ENCODE results near the gene DHRS7B. TPM values are rescaled to one million over a fixed set of nuclear protein-coding genes. Genes with fewer than 3 reads are reported as not detected.
"Not testable (repeated sequence)": the region's sequence is repeated elsewhere in the genome, so short reads cannot be mapped to it uniquely, and the experiment has no call there.

DHRS7B gene
- total RNA-seq, 4 donors from 2014 or later, result 24.3 to 35.1 (median 33.7) TPM

DNA sequence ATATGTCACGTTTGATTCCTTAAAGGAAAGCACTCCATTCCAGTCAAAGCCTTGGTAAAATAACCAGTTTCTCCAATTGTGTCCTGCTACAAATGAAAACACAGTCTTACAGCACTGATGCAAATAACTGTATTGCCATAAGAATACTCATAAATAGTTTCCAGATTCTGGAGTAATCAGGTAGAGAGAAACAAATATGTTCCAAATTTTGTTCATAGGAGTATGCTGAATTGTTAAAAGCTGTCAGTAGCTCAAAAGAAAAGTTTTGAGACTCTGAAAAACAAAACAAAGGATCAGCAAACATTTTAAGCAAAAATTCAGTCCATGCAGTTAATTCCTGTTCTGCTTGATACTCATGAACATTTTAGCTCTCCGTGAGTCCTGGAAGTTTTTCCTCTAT is 7.8 kb downstream of the DHRS7B start:
- peaks cover 0 to 2% (median 0%) of the 10 kb centered on the region in 3 donors for H3K36me3 ChIP-seq
- WGBS, 2 donors, result 88 to 95% methylated on average over 2 of the region's 2 CpGs
- DNase-seq (ENCODE audit: low spot score in 2 of 2), result no peak
- TF ChIP-seq, protein P1, sequence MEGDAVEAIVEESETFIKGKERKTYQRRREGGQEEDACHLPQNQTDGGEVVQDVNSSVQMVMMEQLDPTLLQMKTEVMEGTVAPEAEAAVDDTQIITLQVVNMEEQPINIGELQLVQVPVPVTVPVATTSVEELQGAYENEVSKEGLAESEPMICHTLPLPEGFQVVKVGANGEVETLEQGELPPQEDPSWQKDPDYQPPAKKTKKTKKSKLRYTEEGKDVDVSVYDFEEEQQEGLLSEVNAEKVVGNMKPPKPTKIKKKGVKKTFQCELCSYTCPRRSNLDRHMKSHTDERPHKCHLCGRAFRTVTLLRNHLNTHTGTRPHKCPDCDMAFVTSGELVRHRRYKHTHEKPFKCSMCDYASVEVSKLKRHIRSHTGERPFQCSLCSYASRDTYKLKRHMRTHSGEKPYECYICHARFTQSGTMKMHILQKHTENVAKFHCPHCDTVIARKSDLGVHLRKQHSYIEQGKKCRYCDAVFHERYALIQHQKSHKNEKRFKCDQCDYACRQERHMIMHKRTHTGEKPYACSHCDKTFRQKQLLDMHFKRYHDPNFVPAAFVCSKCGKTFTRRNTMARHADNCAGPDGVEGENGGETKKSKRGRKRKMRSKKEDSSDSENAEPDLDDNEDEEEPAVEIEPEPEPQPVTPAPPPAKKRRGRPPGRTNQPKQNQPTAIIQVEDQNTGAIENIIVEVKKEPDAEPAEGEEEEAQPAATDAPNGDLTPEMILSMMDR (IDR thresholded peaks at IDR 0.05), result no peak
- TF ChIP-seq POLR2A (IDR thresholded peaks at IDR 0.05), result no peak
- H3K27ac ChIP-seq, result no peak overlapping the region
- H3K4me1 ChIP-seq, result no peaks in the 10 kb centered on the region
- H3K27me3 ChIP-seq, result no peaks in the 10 kb centered on the region
- H3K4me3 ChIP-seq, result no peak overlapping the region
- no peaks in the 10 kb centered on the region for H3K9me3 ChIP-seq

DNA sequence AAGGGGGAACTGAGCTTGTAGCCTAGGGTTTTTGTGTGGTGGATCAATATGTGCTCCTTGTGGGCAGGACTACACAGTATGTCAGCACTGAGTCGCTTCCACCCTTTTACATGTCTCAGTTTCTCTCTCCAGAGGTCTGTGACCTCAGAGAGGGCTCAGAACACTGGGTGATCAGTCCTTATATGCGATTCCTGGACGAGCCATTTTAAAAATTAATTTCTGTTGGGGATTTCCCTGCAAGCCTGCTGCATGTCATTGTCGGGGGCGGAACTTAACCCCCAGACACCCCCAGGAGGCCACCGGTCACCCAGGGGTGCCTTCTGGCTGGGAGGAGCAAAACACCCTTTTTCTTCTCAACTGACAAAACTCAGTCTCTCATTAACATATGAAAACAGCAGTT is 14.1 kb downstream of the DHRS7B start:
- Histone ChIP-seq H3K4me3 (no peak overlapping the region), H3K4me1 (no peaks in the 10 kb centered on the region), H3K36me3 (peaks cover 0 to 10% (median 0%) of the 10 kb centered on the region in 3 donors), H3K9me3 (no peaks in the 10 kb centered on the region), H3K27ac (no peak overlapping the region), H3K27me3 (no peaks in the 10 kb centered on the region)
- no peak for DNase-seq (ENCODE audit: low spot score in 2 of 2)
- TF ChIP-seq EP300 (IDR thresholded peaks at IDR 0.05), result no peak
- TF ChIP-seq, protein P1 (IDR thresholded peaks at IDR 0.05), result no peak
- TF ChIP-seq POLR2A (IDR thresholded peaks at IDR 0.05), result no peak
- 47 to 63% methylated on average over 6 of the region's 6 CpGs for WGBS, 2 donors

DNA sequence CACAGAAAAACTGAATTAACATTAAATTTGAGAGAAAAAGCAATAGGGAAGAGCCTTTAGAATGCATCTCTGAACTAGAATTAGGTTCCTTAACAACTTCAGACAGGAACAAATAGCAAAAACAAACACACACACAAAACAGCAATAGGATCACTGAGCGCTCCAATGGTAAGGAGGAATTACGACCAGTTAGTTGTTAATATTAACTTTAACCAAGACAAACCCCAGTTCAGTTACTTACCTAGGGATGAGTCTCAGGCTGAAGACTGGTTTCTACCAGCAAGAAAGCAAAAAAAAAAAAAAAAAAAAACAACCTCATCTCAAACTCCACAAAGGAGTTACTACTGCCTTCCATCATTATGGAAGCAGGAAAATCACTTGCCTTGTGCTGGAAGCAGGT is 14.6 kb downstream of the DHRS7B start:
- no peak for TF ChIP-seq POLR2A (IDR thresholded peaks at IDR 0.05)
- TF ChIP-seq, protein P1 (IDR thresholded peaks at IDR 0.05), result no peak
- no peak for TF ChIP-seq EP300 (IDR thresholded peaks at IDR 0.05)
- DNase-seq (ENCODE audit: low spot score in 2 of 2), result no peak
- Histone ChIP-seq H3K27me3 (no peaks in the 10 kb centered on the region), H3K4me1 (no peaks in the 10 kb centered on the region), H3K36me3 (peaks cover 0 to 10% (median 0%) of the 10 kb centered on the region in 3 donors), H3K4me3 (no peak overlapping the region), H3K9me3 (no peaks in the 10 kb centered on the region), H3K27ac (no peak overlapping the region)
- WGBS, 2 donors, result 91 to 94% methylated on average over 2 of the region's 2 CpGs

DNA sequence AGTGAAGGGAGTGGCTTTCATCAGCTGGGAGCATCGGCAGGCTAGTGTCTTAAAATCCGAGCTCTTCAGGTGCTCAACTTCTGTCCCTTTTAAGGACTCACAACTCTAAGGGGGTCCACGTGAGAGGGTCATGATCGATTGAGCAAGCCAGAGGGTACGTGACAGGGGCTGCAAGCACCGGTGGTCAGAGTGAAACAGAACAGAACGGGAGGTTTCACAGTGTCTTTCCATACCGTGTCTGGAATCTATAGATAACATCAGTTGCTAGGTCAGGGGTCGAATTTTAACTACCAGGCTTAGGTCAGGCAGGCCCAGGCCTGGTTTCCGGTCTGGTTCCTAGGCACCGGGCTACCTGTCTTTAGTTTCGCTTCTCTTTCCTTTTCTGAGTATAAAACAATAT is 15.3 kb downstream of the DHRS7B start:
- H3K27ac ChIP-seq; H3K4me3 ChIP-seq; H3K4me1 ChIP-seq; H3K9me3 ChIP-seq; H3K27me3 ChIP-seq; DNase-seq (ENCODE audit: low spot score in 2 of 2): not testable (repeated sequence)
- H3K36me3 ChIP-seq, result peaks cover 0 to 11% (median 0%) of the 10 kb centered on the region in 3 donors
- 72 to 79% methylated on average over 12 of the region's 12 CpGs for WGBS, 2 donors

DNA sequence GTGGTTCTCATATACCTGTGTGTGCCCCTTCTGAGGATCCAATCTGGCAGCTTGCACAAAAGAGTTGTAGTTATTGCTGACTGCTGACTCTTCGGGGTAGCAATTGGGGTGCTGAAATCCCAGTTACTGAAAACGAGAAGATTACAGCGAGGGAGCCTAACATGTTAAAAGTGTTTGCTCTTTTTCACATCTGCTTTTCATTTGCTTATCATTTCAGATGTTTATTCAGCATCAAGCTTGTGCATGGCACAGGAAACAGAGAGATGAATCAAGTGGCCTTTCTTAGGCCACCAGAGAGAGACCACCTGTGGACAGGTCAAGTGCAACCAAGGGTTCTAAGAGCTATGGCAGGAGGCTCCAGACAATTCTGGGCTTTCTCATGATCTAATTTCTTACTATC is 16.9 kb downstream of the DHRS7B start:
- Histone ChIP-seq H3K4me3 (no peak overlapping the region), H3K4me1 (no peaks in the 10 kb centered on the region), H3K36me3 (peaks cover 0 to 20% (median 0%) of the 10 kb centered on the region in 3 donors), H3K27ac (no peak overlapping the region), H3K9me3 (peaks cover 0 to 1% (median 0%) of the 10 kb centered on the region in 4 donors), H3K27me3 (no peaks in the 10 kb centered on the region)
- TF ChIP-seq POLR2A (IDR thresholded peaks at IDR 0.05), result no peak
- TF ChIP-seq EP300 (IDR thresholded peaks at IDR 0.05), result no peak
- TF ChIP-seq, protein P1 (IDR thresholded peaks at IDR 0.05), result no peak
- no peak for DNase-seq (ENCODE audit: low spot score in 2 of 2)
- 83 to 86% methylated on average over 3 of the region's 3 CpGs for WGBS, 2 donors

DNA sequence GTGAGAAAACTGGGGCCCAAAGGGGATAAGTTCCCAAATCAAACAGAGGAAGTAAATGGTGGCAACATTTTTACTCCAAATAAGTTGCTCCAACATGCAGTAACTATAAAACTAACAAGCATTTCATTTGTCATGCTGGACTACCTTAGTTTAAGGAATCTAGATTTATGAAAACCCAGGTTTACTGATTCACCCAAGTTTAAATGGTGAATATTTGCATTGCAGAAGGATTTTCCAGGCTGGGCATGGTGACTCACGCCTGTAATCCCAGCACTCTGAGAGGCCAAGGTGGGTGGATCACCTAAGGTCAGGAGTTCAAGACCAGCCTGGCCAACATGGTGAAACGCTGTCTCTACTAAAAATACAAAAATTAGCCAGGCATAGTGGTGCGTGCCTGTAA is 17.5 kb downstream of the DHRS7B start:
- not testable (repeated sequence) for DNase-seq (ENCODE audit: low spot score in 2 of 2); H3K27me3 ChIP-seq; H3K9me3 ChIP-seq; H3K4me3 ChIP-seq; H3K4me1 ChIP-seq; H3K27ac ChIP-seq
- WGBS, 2 donors, result 85 to 92% methylated on average over 3 of the region's 3 CpGs
- peaks cover 0 to 20% (median 0%) of the 10 kb centered on the region in 3 donors for H3K36me3 ChIP-seq

Data from tibial nerve (tissue), 4 donors.